ENCODE data around the gene PTPN1.
A peak's percentile ranks its signal among the peaks of the same experiment; 100 is the strongest.

GRCh38 chr20:50478162-50478990 is 31.8 kb upstream of the PTPN1 start:
- peak; percentile 59 for TF ChIP-seq CTCF (IDR thresholded peaks at IDR 0.05)
- no peak for TF ChIP-seq ZFX (IDR thresholded peaks at IDR 0.05; ENCODE audit: borderline replicate concordance)

Measured in 22Rv1 (cell line).